GM12865 (cell line): ENCODE data around the gene VPS37C.
"Not testable (repeated sequence)": the region's sequence is repeated elsewhere in the genome, so short reads cannot be mapped to it uniquely, and the experiment has no call there.

Experiments used
- DNase-seq: peaks from one replicate; pipeline ENCODE4 v3.0.0; 2010; ENCODE audit warnings: low read depth
- H3K4me3 ChIP-seq: 2 replicates; pipeline ENCODE4 v1.5.1; 2011; ENCODE audit warnings: mild to moderate bottlenecking, low read depth, low read length, control low read depth
- CTCF ChIP-seq: IDR thresholded peaks from 2 replicates; pipeline ENCODE4 v1.5.1; 2011; ENCODE audit warnings: low read length, control low read depth, low read depth, inconsistent platforms; ENCODE audit not compliant: insufficient read depth; ENCODE audit errors: missing control alignments

Gene VPS37C

GRCh38 chr11:61186504-61186903 is 25.3 kb upstream of the VPS37C start:
- no peak for DNase-seq
- no peak overlapping the region for H3K4me3 ChIP-seq
- no peak for TF ChIP-seq CTCF

- no peak for DNase-seq
- H3K4me3 ChIP-seq, result no peak overlapping the region
- no peak for TF ChIP-seq CTCF
Observed at GRCh38 chr11:61183645-61184044, 22.4 kb upstream of the VPS37C start.

- no peak for DNase-seq
- H3K4me3 ChIP-seq, result no peak overlapping the region
- TF ChIP-seq CTCF, result no peak
Observed at GRCh38 chr11:61181489-61181888, 20.3 kb upstream of the VPS37C start.

- not testable (repeated sequence) for DNase-seq, H3K4me3 ChIP-seq
Observed at GRCh38 chr11:61180205-61180604, 19.0 kb upstream of the VPS37C start.

- no peak overlapping the region for H3K4me3 ChIP-seq
- TF ChIP-seq CTCF, result no peak
- no peak for DNase-seq
Observed at GRCh38 chr11:61176446-61176845, 15.2 kb upstream of the VPS37C start.

- DNase-seq, result no peak
- TF ChIP-seq CTCF, result no peak
Observed at GRCh38 chr11:61174949-61175348, 13.7 kb upstream of the VPS37C start.

GRCh38 chr11:61174273-61174672 is 13.0 kb upstream of the VPS37C start:
- no peak for DNase-seq
- TF ChIP-seq CTCF, result no peak
- no peak overlapping the region for H3K4me3 ChIP-seq

More at GRCh38 chr11:61174949-61175348, 13.7 kb upstream of the VPS37C start:
- no peak overlapping the region for H3K4me3 ChIP-seq
